Measurements from ENCODE around the gene SUSD6.

DNA sequence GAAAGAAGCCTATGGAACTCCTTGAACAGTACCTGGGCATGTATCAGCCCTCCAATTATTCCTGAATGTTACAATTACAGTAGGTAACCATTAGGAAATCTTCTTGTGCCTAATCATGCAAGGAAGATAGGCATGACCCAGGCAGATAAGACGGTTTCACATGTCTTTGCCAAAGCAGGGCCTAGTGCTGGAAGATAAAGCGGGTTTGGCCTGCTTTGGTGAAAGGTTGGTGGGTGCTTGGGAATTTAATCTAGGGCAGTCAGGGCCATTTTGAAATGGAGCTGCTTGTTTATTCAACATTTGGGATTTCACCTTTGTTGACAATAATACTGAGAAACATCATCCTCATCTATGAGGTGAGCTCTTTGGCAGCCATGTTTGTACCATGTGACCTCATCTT is 143.1 kb downstream of the SUSD6 start:
- TF ChIP-seq, protein P1, sequence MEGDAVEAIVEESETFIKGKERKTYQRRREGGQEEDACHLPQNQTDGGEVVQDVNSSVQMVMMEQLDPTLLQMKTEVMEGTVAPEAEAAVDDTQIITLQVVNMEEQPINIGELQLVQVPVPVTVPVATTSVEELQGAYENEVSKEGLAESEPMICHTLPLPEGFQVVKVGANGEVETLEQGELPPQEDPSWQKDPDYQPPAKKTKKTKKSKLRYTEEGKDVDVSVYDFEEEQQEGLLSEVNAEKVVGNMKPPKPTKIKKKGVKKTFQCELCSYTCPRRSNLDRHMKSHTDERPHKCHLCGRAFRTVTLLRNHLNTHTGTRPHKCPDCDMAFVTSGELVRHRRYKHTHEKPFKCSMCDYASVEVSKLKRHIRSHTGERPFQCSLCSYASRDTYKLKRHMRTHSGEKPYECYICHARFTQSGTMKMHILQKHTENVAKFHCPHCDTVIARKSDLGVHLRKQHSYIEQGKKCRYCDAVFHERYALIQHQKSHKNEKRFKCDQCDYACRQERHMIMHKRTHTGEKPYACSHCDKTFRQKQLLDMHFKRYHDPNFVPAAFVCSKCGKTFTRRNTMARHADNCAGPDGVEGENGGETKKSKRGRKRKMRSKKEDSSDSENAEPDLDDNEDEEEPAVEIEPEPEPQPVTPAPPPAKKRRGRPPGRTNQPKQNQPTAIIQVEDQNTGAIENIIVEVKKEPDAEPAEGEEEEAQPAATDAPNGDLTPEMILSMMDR (IDR thresholded peaks at IDR 0.05) = no peak
- TF ChIP-seq POLR2A (IDR thresholded peaks at IDR 0.05) = no peak
